SJSA1 (cell line): ENCODE data around the gene LASP1. TPM values are rescaled to one million over a fixed set of nuclear protein-coding genes. Genes with fewer than 3 reads are reported as not detected.
"Not testable (repeated sequence)": the region's sequence is repeated elsewhere in the genome, so short reads cannot be mapped to it uniquely, and the experiment has no call there.

Experiments
- DNase-seq, 2 experiments: peaks; one replicate each; pipeline ENCODE4 v3.0.0-alpha.2; 2015 to 2020; ENCODE audit warnings: low spot score in 2 of 2, low read depth in 1 of 2
- H3K27ac ChIP-seq: fragments of 250-450 bp; sonication (Bioruptor Pico); 2 replicates; pipeline ENCODE4 v1.5.1; 2020; ENCODE audit warnings: mild to moderate bottlenecking, moderate library complexity
- H3K27me3 ChIP-seq: fragments of 250-450 bp; sonication (Bioruptor Pico); replicated peaks from 2 replicates; pipeline ENCODE4 v1.5.1; 2020; ENCODE audit warnings: mild to moderate bottlenecking, moderate library complexity
- H3K36me3 ChIP-seq: fragments of 250-450 bp; sonication (Bioruptor Pico); 2 replicates; pipeline ENCODE4 v1.5.1; 2020; ENCODE audit warnings: mild to moderate bottlenecking
- H3K4me1 ChIP-seq: fragments of 250-450 bp; sonication (Bioruptor Pico); replicated peaks from 2 replicates; pipeline ENCODE4 v1.6.1; 2021; ENCODE audit warnings: mild to moderate bottlenecking
- H3K4me3 ChIP-seq: fragments of 250-450 bp; sonication (Bioruptor Pico); 2 replicates; pipeline ENCODE4 v1.5.1; 2020; ENCODE audit warnings: mild to moderate bottlenecking
- H3K9me3 ChIP-seq: fragments of 250-450 bp; sonication (Bioruptor Pico); replicated peaks from 2 replicates; pipeline ENCODE4 v1.5.1; 2020; ENCODE audit warnings: mild to moderate bottlenecking
- total RNA-seq: library from RNA; depleted of rRNA; stranded (reverse); fragments of >200 nt; shearing (Covaris generic); gene quantifications from 2 replicates; pipeline ENCODE4 v1.2.3, GENCODE V29; 2014

LASP1 gene
- total RNA-seq, 1 experiment from 2014 or later, result 174 TPM

DNA sequence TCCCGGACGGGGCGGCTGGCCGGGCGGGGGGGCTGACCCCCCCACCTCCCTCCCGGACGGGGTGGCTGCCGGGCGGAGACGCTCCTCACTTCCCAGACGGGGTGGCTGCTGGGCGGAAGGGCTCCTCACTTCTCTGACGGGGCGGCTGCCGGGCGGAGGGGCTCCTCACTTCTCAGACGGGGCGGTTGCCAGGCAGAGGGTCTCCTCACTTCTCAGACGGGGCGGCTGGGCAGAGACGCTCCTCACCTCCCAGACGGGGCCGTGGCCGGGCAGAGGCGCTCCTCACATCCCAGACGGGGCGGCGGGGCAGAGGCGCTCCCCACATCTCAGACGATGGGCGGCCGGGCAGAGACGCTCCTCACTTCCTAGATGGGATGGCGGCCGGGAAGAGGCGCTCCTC, 60.9 kb downstream of the LASP1 start:
- H3K27me3 ChIP-seq, H3K9me3 ChIP-seq, H3K4me1 ChIP-seq, H3K27ac ChIP-seq, DNase-seq, H3K36me3 ChIP-seq, H3K4me3 ChIP-seq: not testable (repeated sequence)

- H3K36me3 ChIP-seq, H3K4me1 ChIP-seq, DNase-seq, H3K9me3 ChIP-seq, H3K27ac ChIP-seq, H3K4me3 ChIP-seq, H3K27me3 ChIP-seq: not testable (repeated sequence)
These were observed 64.1 kb downstream of the LASP1 start for GRCh38 chr17:38933962-38934361.

GRCh38 chr17:38939987-38940386, 70.1 kb downstream of the LASP1 start:
- H3K4me3 ChIP-seq, result no peak overlapping the region
- H3K4me1 ChIP-seq, result no peaks in the 10 kb centered on the region
- no peaks in the 10 kb centered on the region for H3K27me3 ChIP-seq
- no peaks in the 10 kb centered on the region for H3K9me3 ChIP-seq
- no peak for DNase-seq
- no peaks in the 10 kb centered on the region for H3K36me3 ChIP-seq
- H3K27ac ChIP-seq, result no peak overlapping the region

GRCh38 chr17:38940404-38940803, 70.5 kb downstream of the LASP1 start:
- no peak overlapping the region for H3K27ac ChIP-seq
- no peaks in the 10 kb centered on the region for H3K36me3 ChIP-seq
- H3K4me3 ChIP-seq, result no peak overlapping the region
- no peaks in the 10 kb centered on the region for H3K27me3 ChIP-seq
- H3K9me3 ChIP-seq, result no peaks in the 10 kb centered on the region
- H3K4me1 ChIP-seq, result no peaks in the 10 kb centered on the region
- DNase-seq, result no peak

GRCh38 chr17:38942696-38943334, 73.0 kb downstream of the LASP1 start:
- Histone ChIP-seq H3K4me3 (no peak overlapping the region), H3K9me3 (no peaks in the 10 kb centered on the region), H3K36me3 (no peaks in the 10 kb centered on the region), H3K27me3 (no peaks in the 10 kb centered on the region), H3K27ac (no peak overlapping the region), H3K4me1 (no peaks in the 10 kb centered on the region)
- no peak for DNase-seq

GRCh38 chr17:38943607-38944006, 73.7 kb downstream of the LASP1 start:
- no peaks in the 10 kb centered on the region for H3K36me3 ChIP-seq
- H3K27ac ChIP-seq, result no peak overlapping the region
- no peaks in the 10 kb centered on the region for H3K9me3 ChIP-seq
- H3K4me3 ChIP-seq, result no peak overlapping the region
- no peaks in the 10 kb centered on the region for H3K4me1 ChIP-seq
- H3K27me3 ChIP-seq, result no peaks in the 10 kb centered on the region
- no peak for DNase-seq

GRCh38 chr17:38947189-38947588, 77.3 kb downstream of the LASP1 start:
- Histone ChIP-seq H3K27ac (no peak overlapping the region), H3K4me3 (no peak overlapping the region), H3K27me3 (no peaks in the 10 kb centered on the region), H3K36me3 (no peaks in the 10 kb centered on the region), H3K4me1 (no peaks in the 10 kb centered on the region), H3K9me3 (no peaks in the 10 kb centered on the region)
- DNase-seq, result no peak

DNA sequence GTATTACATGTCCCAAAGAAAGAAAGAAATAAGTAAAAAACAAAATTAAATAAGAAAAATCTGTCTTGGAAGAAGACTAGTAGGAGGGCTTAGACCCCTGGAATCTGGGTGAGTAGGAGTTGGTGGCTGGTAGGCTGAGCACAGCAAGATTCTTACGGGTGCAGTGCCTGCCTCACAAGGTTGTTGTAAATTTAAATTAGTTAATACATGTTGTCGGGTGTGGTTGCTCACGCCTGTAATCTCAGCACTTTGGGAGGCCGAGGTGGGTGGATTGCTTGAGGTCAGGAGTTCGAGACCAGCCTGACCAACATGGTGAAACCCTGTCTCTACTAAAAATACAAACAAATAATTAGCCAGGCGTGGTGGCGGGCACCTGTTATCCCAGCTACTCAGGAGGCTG, 83.9 kb downstream of the LASP1 start:
- not testable (repeated sequence) for H3K27ac ChIP-seq, H3K4me1 ChIP-seq, H3K9me3 ChIP-seq, H3K36me3 ChIP-seq, H3K27me3 ChIP-seq, H3K4me3 ChIP-seq, DNase-seq

DNA sequence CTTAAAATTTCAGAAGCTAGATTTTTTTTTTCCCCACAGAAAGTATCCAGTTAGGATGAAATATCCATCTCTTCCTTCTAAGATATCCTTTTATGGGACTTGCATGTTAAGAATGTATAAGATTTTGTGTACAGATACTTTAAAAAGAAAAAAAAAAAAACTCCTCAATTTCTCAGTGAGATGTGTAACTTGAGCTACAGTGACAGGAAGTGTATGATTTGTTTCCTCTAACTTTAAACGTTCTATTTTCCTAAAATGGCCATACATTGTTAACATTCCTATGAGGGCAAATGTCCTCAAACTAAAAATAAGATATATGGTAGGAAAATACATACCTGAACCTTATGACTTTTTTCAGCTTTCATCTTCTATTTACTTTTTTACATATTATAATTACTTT, 88.5 kb downstream of the LASP1 start:
- DNase-seq, result peak in 1 of 2 experiments; percentile 14

GRCh38 chr17:38958756-38959155, 88.9 kb downstream of the LASP1 start:
- DNase-seq, result peak in 1 of 2 experiments; percentile 34
- Histone ChIP-seq H3K4me3 (no peak overlapping the region), H3K36me3 (no peaks in the 10 kb centered on the region), H3K4me1 (no peaks in the 10 kb centered on the region), H3K27ac (no peak overlapping the region; the same call in 1 of the 2 replicates), H3K9me3 (no peaks in the 10 kb centered on the region), H3K27me3 (no peaks in the 10 kb centered on the region)

More for the DNA sequence above, 88.5 kb downstream of the LASP1 start:
- no peaks in the 10 kb centered on the region for H3K4me1 ChIP-seq
- H3K27ac ChIP-seq, result no peak overlapping the region; the same call in 1 of the 2 replicates
- H3K27me3 ChIP-seq, result no peaks in the 10 kb centered on the region
- no peaks in the 10 kb centered on the region for H3K9me3 ChIP-seq
- H3K4me3 ChIP-seq, result no peak overlapping the region
- H3K36me3 ChIP-seq, result no peaks in the 10 kb centered on the region

DNA sequence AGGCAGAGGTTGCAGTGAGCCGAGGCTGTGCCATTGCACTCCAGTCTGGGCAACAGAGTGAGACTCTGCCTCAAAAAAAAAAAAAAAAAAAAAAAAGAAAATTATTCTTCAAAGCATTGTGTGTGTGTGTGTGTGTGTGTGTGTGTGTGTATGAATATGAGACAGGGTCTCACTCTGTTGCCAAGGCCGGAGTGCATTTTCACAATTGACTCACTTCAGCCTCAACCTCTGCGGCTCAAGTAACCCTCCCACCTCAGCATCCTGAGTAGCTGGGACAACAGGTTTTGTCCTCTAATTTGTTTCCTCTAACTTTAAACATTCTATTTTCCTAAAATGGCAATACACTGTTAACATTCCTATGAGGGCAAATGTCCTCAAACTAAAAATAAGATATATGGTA, 89.7 kb downstream of the LASP1 start:
- H3K4me3 ChIP-seq, result no peak overlapping the region
- H3K27me3 ChIP-seq, result no peaks in the 10 kb centered on the region
- no peak for DNase-seq
- H3K9me3 ChIP-seq, result no peaks in the 10 kb centered on the region
- H3K27ac ChIP-seq, result no peak overlapping the region
- no peaks in the 10 kb centered on the region for H3K4me1 ChIP-seq
- no peaks in the 10 kb centered on the region for H3K36me3 ChIP-seq

GRCh38 chr17:38960402-38960801, 90.5 kb downstream of the LASP1 start:
- DNase-seq, result no peak
- Histone ChIP-seq H3K4me3 (no peak overlapping the region), H3K27ac (no peak overlapping the region), H3K27me3 (no peaks in the 10 kb centered on the region), H3K36me3 (no peaks in the 10 kb centered on the region), H3K4me1 (no peaks in the 10 kb centered on the region), H3K9me3 (no peaks in the 10 kb centered on the region)

DNA sequence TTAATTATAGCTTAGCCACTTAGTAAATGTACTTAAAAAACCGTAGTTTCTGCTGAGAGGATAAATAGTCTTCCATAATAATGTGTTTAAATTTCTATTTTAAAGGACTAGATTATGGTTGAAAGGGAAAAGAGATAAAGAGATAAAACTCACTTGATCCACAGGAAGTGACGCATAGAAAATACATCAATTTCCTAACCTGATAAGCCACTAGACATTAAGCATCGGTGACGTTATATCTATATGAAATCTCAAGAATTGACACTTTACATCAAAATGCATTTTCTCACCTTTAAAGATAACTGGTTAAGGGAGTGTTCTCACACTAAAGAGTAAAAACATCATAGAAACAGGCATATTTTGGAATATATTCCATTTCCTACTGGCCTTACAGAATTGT, 91.6 kb downstream of the LASP1 start:
- no peak overlapping the region for H3K4me3 ChIP-seq
- H3K9me3 ChIP-seq, result no peaks in the 10 kb centered on the region
- H3K27me3 ChIP-seq, result no peaks in the 10 kb centered on the region
- no peak overlapping the region for H3K27ac ChIP-seq
- H3K36me3 ChIP-seq, result no peaks in the 10 kb centered on the region
- H3K4me1 ChIP-seq, result no peaks in the 10 kb centered on the region
- no peak for DNase-seq

GRCh38 chr17:38967290-38967738, 97.5 kb downstream of the LASP1 start, which contains the start of gene FBXO47:
TSS of gene FBXO47 (minus strand) at chr17:38967403. CDS start at chr17:38963025, 4,378 bp downstream.
- Histone ChIP-seq H3K36me3 (no peaks in the 10 kb centered on the region), H3K4me1 (no peaks in the 10 kb centered on the region), H3K4me3 (no peak within 1 kb of the TSS), H3K27me3 (no peaks in the 10 kb centered on the region), H3K9me3 (no peaks in the 10 kb centered on the region), H3K27ac (no peak within 1 kb of the TSS)
- no peak for DNase-seq

DNA sequence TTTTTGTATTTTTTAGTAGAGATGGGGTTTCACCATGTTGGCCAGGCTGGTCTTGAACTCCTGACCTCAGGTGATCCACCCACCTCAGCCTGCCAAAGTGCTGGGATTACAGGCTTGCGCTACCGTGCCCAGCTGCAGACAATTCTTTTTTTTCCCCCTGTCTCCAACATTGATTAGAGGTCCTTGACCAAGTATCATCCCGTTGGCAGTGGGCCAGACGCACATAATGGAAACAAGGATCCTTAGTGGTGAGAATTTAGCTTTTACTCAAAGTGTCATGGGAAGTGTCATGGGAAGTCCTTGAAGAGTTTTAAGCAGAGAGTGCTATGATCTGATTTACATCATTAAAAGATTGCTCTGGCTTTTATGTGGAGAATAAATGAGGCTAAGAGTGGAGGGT, 99.4 kb downstream of the LASP1 start:
- Histone ChIP-seq H3K4me3 (no peak overlapping the region), H3K36me3 (no peaks in the 10 kb centered on the region), H3K4me1 (no peaks in the 10 kb centered on the region), H3K9me3 (no peaks in the 10 kb centered on the region), H3K27me3 (no peaks in the 10 kb centered on the region), H3K27ac (no peak overlapping the region)
- DNase-seq, result no peak
